Upper lobe of right lung (tissue), 1 donor: ENCODE data around the gene PICALM. TPM values are rescaled to one million over a fixed set of nuclear protein-coding genes. Genes with fewer than 3 reads are reported as not detected.
A peak's percentile ranks its signal among the peaks of the same experiment; 100 is the strongest.

Experiments
- ATAC-seq: fragments of 200-7000 bp; cut with Tn5 transposase; one replicate; pipeline ENCODE4 v1.9.1; 2020; ENCODE audit warnings: mild to moderate bottlenecking, moderate library complexity
- DNase-seq: peaks from one replicate; pipeline ENCODE4 v3.0.0-alpha.2; 2020
- H3K27ac ChIP-seq: fragments of 200-600 bp; one replicate; pipeline ENCODE4 v1.8.0; 2022
- H3K27me3 ChIP-seq: fragments of 200-600 bp; one replicate; pipeline ENCODE4 v1.8.0; 2022; ENCODE audit warnings: mild to moderate bottlenecking
- H3K36me3 ChIP-seq: fragments of 200-600 bp; one replicate; pipeline ENCODE4 v1.8.0; 2022
- H3K4me1 ChIP-seq: fragments of 200-600 bp; one replicate; pipeline ENCODE4 v1.8.0; 2022
- H3K4me3 ChIP-seq: fragments of 200-600 bp; one replicate; pipeline ENCODE4 v1.8.0; 2022; ENCODE audit warnings: mild to moderate bottlenecking
- H3K9me3 ChIP-seq: fragments of 200-600 bp; one replicate; pipeline ENCODE4 v1.8.0; 2022
- CTCF ChIP-seq: fragments of 200-600 bp; IDR thresholded peaks from one replicate; pipeline ENCODE4 v1.8.0; 2022; ENCODE audit warnings: antibody characterized with exemption
- intact Hi-C: fragments of 100-400 bp; cut with DNase I; formaldehyde crosslinking; loops from one replicate; pipeline ENCODE4 v1.11.0; 2022
- long read RNA-seq: library from polyadenylated mRNA; unstranded; transcript quantifications from one replicate; pipeline ENCODE4 v2.0.0, GENCODE V29; 2021
- total RNA-seq: library from RNA; stranded (reverse); fragmentation: NEBNext Ultra II Directional; extraction: Animal tissue kit (Norgen Biotek cat#: 25700); gene quantifications from one replicate; pipeline ENCODE4 v1.2.1, GENCODE V29; 2021
- donor health status: DM: no; HTN: yes; CAD: no; lungs with severe emphysema.

PICALM gene, protein sequence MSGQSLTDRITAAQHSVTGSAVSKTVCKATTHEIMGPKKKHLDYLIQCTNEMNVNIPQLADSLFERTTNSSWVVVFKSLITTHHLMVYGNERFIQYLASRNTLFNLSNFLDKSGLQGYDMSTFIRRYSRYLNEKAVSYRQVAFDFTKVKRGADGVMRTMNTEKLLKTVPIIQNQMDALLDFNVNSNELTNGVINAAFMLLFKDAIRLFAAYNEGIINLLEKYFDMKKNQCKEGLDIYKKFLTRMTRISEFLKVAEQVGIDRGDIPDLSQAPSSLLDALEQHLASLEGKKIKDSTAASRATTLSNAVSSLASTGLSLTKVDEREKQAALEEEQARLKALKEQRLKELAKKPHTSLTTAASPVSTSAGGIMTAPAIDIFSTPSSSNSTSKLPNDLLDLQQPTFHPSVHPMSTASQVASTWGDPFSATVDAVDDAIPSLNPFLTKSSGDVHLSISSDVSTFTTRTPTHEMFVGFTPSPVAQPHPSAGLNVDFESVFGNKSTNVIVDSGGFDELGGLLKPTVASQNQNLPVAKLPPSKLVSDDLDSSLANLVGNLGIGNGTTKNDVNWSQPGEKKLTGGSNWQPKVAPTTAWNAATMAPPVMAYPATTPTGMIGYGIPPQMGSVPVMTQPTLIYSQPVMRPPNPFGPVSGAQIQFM
- 193 TPM for total RNA-seq
- long read RNA-seq, transcript PICALM-219 (20 exons, 3,474 nt) = major isoform, 42 of 143 reads
- long read RNA-seq, partial matches to known transcripts = 12 of 143 reads
- long read RNA-seq, other reads (novel, unspliced or antisense) = 87 of 143 reads

DNA sequence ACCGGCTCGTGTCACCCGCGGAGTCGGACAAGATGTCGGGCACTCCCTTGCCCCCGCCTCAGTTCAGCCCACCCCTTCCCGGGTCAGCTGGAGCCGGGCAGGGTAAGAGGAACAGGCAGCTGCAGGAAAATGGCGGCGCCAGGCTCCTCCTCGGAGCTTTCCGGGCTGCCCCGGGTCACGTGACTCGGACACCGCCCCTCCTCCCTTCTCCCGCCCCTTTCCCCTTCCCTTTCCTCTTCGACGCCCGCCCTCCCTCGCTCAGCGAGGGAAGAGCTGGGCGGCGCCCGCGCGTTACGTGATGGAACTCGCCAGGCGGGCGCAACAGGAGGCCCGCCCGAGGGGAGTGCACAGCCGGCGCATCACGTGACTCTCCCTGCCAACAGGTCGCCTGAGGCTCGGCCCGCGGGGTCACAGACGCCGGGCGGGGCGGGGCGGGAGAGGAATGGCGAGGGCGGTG, at the start of gene PICALM:
Gene PICALM, minus strand, starts transcription at position 134 of the 457 bp plus-strand sequence. CDS start 304 bp downstream, outside the sequence.
- Histone ChIP-seq H3K27ac (peak within 1 kb of the TSS; percentile 97), H3K27me3 (no peaks in the 10 kb centered on the region), H3K4me1 (peaks cover 27% of the 10 kb centered on the region), H3K9me3 (no peaks in the 10 kb centered on the region), H3K36me3 (no peaks in the 10 kb centered on the region), H3K4me3 (peak within 1 kb of the TSS; percentile 88)
- ATAC-seq = peak; percentile 97
- DNase-seq = peak; percentile 100
- intact Hi-C loops = no loop called here
- TF ChIP-seq CTCF = no peak

DNA sequence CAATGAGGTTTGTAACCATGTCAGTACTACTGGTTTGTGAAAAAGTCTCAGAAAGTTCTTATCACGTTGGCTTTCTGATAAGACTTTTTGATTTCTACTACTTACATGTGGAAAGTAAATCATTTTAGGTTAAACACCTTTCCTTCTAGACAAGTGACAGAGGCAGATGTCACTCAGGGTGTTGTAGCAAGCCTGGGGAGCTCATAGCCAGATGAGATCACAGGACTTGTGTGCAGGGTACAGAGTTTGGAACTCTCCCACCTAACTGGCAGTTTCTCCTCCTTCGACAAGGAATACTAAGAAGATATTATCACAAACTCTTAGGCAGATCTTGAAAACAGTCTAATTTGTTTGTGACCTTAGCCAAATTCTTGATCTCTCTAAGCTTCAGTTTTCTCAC, 49.4 kb upstream of the PICALM start:
- H3K27ac ChIP-seq = no peak overlapping the region
- no peaks in the 10 kb centered on the region for H3K9me3 ChIP-seq
- no peaks in the 10 kb centered on the region for H3K36me3 ChIP-seq
- no peak overlapping the region for H3K4me3 ChIP-seq
- intact Hi-C loops = no loop called here
- H3K27me3 ChIP-seq = no peaks in the 10 kb centered on the region
- no peak for TF ChIP-seq CTCF
- ATAC-seq (no peak), DNase-seq (no peak)
- H3K4me1 ChIP-seq = no peaks in the 10 kb centered on the region

GRCh38 chr11:86117712-86118063, 48.8 kb upstream of the PICALM start:
- no peak for TF ChIP-seq CTCF
- no peaks in the 10 kb centered on the region for H3K36me3 ChIP-seq
- ATAC-seq = no peak

DNA sequence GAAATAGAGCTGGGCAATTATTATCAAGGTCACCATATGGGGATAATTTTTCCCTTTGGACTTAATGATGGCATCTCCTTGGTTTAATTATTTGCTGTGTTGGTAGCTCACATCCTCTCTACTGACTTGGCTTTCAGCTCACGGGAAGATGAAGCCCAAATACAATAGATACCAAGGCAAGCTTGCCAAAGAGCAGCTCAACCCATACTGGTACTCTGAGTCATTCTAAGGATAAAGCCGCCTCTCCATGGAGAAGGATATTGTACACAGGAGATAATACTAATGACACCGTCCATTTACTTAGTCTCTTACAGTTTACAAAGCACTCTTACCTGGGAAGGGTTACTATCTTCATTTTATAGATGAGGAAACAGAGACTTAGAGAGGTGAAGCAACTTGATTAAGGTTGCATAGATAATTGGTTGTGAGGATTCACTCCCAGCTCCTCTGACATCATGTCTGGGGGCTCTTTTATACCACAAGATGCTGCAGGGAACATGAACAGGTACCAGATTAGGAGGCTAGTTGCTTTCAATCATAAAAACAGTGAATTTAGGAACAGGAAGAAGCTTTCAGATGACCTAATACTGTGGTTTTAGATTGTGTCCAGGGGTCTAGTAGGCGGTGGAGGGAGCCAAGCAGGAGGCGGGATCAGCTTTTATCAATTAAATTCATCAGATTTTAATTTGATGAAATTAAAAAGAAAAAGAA, 48.3 kb upstream of the PICALM start:
- Histone ChIP-seq H3K36me3 (no peaks in the 10 kb centered on the region), H3K27ac (no peak overlapping the region), H3K4me1 (no peaks in the 10 kb centered on the region), H3K4me3 (no peak overlapping the region), H3K9me3 (no peaks in the 10 kb centered on the region), H3K27me3 (no peaks in the 10 kb centered on the region)
- no peak for TF ChIP-seq CTCF
- intact Hi-C loops = no loop called here
- ATAC-seq = peak; percentile 35
- no peak for DNase-seq

More at GRCh38 chr11:86117712-86118063, 48.8 kb upstream of the PICALM start:
- H3K9me3 ChIP-seq = no peaks in the 10 kb centered on the region
- no peak overlapping the region for H3K27ac ChIP-seq
- intact Hi-C loops = no loop called here
- no peaks in the 10 kb centered on the region for H3K27me3 ChIP-seq
- no peaks in the 10 kb centered on the region for H3K4me1 ChIP-seq
- no peak overlapping the region for H3K4me3 ChIP-seq
- no peak for DNase-seq

- intact Hi-C loops = no loop called here
Observed at GRCh38 chr11:86116386-86116726, 47.5 kb upstream of the PICALM start.

More at GRCh38 chr11:86116386-86116726, 47.5 kb upstream of the PICALM start:
- Histone ChIP-seq H3K27me3 (no peaks in the 10 kb centered on the region), H3K36me3 (no peaks in the 10 kb centered on the region), H3K4me1 (no peaks in the 10 kb centered on the region), H3K9me3 (no peaks in the 10 kb centered on the region), H3K4me3 (no peak overlapping the region), H3K27ac (no peak overlapping the region)
- ATAC-seq (no peak), DNase-seq (no peak)
- TF ChIP-seq CTCF = no peak
